OCI-LY7 (cell line): ENCODE measurements around the gene KIF27.
"Not testable (repeated sequence)": the region's sequence is repeated elsewhere in the genome, so short reads cannot be mapped to it uniquely, and the experiment has no call there.

ENCODE experiments used
- EZH2phosphoT487 ChIP-seq: fragments of 200-600 bp; sonication (generic); IDR thresholded peaks from 2 replicates; pipeline ENCODE4 v1.6.1; 2018; ENCODE audit warnings: low read depth, borderline replicate concordance, mild to moderate bottlenecking, mixed run types, antibody characterized with exemption, low read length, moderate library complexity, mixed read lengths
- TF ChIP-seq, protein P1 (sequence below): fragments of 200-600 bp; sonication (generic); conservative IDR thresholded peaks from 2 replicates; pipeline ENCODE4 v1.5.1; 2014; ENCODE audit warnings: mild to moderate bottlenecking, antibody characterized with exemption, low read length, moderate library complexity, mixed read lengths

DNA sequence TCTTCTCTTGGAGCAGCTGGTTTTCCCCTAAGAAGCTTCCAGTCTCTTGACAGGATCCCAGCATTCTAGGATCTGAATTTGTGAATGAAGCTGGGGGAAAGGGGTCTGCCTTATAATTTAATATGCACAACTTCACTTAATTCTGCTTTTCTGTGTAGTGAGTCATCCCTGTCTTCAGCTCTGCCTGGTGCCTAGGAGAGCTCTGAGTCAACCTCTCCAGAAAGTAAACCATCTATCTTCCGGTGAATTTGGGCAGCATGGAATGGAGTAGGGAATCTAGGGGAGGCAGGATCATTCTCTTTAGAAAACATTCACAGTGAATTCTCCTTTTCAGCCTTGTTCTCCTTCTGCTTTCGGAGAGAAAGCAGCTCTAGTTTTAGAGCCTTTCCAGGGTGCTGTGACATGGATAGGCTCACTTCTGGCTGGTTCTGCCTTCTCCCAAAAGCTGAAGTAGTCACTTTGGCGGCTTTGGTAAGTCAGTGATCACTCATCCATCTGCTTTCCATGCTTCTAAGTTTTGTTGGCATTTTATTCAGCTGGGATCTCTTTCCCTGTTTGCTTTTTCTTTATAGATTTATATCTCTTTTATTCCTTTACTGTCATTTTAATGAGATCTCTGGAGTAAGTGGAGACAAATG lies 96.1 kb downstream of the KIF27 start:
- TF ChIP-seq, protein P1, sequence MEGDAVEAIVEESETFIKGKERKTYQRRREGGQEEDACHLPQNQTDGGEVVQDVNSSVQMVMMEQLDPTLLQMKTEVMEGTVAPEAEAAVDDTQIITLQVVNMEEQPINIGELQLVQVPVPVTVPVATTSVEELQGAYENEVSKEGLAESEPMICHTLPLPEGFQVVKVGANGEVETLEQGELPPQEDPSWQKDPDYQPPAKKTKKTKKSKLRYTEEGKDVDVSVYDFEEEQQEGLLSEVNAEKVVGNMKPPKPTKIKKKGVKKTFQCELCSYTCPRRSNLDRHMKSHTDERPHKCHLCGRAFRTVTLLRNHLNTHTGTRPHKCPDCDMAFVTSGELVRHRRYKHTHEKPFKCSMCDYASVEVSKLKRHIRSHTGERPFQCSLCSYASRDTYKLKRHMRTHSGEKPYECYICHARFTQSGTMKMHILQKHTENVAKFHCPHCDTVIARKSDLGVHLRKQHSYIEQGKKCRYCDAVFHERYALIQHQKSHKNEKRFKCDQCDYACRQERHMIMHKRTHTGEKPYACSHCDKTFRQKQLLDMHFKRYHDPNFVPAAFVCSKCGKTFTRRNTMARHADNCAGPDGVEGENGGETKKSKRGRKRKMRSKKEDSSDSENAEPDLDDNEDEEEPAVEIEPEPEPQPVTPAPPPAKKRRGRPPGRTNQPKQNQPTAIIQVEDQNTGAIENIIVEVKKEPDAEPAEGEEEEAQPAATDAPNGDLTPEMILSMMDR: not testable (repeated sequence)
- TF ChIP-seq EZH2phosphoT487: not testable (repeated sequence)
